PFSK-1 (cell line): Measurements from ENCODE around the gene LRP3.

Experiments used
- POLR2AphosphoS5 ChIP-seq: IDR thresholded peaks from 2 replicates; pipeline ENCODE4 v1.6.1; 2012; ENCODE audit warnings: low read depth, mild to moderate bottlenecking, control low read depth, low read length, moderate library complexity
- REST ChIP-seq, 2 experiments: IDR thresholded peaks; 2 replicates each; pipeline versions ENCODE4 v1.6.1 to v1.8.0; 2011 to 2012; ENCODE audit warnings: low read depth in 2 of 2, low read length in 2 of 2, control low read depth in 1 of 2, inconsistent platforms in 1 of 2, mild to moderate bottlenecking in 1 of 2, moderate library complexity in 1 of 2; ENCODE audit not compliant: insufficient read depth in 1 of 2
- SIN3A ChIP-seq: IDR thresholded peaks from 2 replicates; pipeline ENCODE4 v1.6.1; 2012; ENCODE audit warnings: mild to moderate bottlenecking, low read length, moderate library complexity, borderline replicate concordance; ENCODE audit not compliant: insufficient read depth
- TAF1 ChIP-seq: IDR thresholded peaks from 2 replicates; pipeline ENCODE4 v1.6.1; 2012; ENCODE audit warnings: low read length, control low read depth, borderline replicate concordance; ENCODE audit not compliant: insufficient read depth

- TF ChIP-seq POLR2AphosphoS5 (no peak), REST (IDR thresholded peaks at IDR 0.05; ENCODE audit: insufficient read depth in 1 of 2, low read depth in 2 of 2, low read length in 2 of 2) (no peak), TAF1 (no peak), SIN3A (no peak)
Measured at GRCh38 chr19:33235996-33236350, 41.8 kb downstream of the LRP3 start.
